NB4 (cell line): ENCODE measurements around the gene TMEM156.

Experiments used
- CTCF ChIP-seq: IDR thresholded peaks from one replicate; pipeline ENCODE4 v1.5.1; 2012; ENCODE audit warnings: low read depth, low read length
- MAX ChIP-seq: IDR thresholded peaks from 2 replicates; pipeline ENCODE4 v1.6.1; 2011; ENCODE audit warnings: low read depth, low read length

GRCh38 chr4:39004758-39005157 is 27.5 kb downstream of the TMEM156 start:
- TF ChIP-seq CTCF, result no peak
- TF ChIP-seq MAX, result no peak
